Tibial artery (tissue), 4 donors: ENCODE results near the gene LRRC10B.

ENCODE experiments used
- DNase-seq, 2 donors: peaks; one replicate each; pipeline ENCODE4 v3.0.0-alpha.2; 2019
- H3K27ac ChIP-seq, 2 donors: fragments of 200-600 bp; sonication (generic) in 1 of 2; 1 replicate in 1 of 2; 2 replicates in 1 of 2; pipeline ENCODE4 v1.5.1; 2018 to 2019; ENCODE audit warnings: mild to moderate bottlenecking in 1 of 2
- H3K27me3 ChIP-seq, 2 donors: fragments of 200-600 bp; sonication (generic) in 1 of 2; one replicate each; pipeline versions ENCODE4 v1.5.1 to v1.6.0; 2016 to 2019
- H3K36me3 ChIP-seq, 3 donors: fragments of 200-600 bp; sonication (generic) in 2 of 3; one replicate each; pipeline ENCODE4 v1.5.1; 2016 to 2019; ENCODE audit warnings: mild to moderate bottlenecking in 2 of 3
- H3K4me1 ChIP-seq, 4 donors: fragments of 200-600 bp; sonication (generic) in 2 of 4; 1 replicate in 3 of 4; 2 replicates in 1 of 4; pipeline ENCODE4 v1.5.1; 2016 to 2019
- H3K4me3 ChIP-seq, 2 donors: fragments of 200-600 bp; sonication (generic) in 1 of 2; 1 replicate in 1 of 2; 2 replicates in 1 of 2; pipeline ENCODE4 v1.5.1; 2018 to 2019; ENCODE audit warnings: mild to moderate bottlenecking in 2 of 2
- H3K9me3 ChIP-seq, 3 donors: fragments of 200-600 bp; sonication (generic) in 1 of 3; one replicate each; pipeline ENCODE4 v1.5.1; 2016 to 2019
- CTCF ChIP-seq, 2 experiments: fragments of 200-600 bp in 1 of 2; fragments of 450-650 bp in 1 of 2; IDR thresholded peaks; one replicate each; pipeline ENCODE4 v1.5.1; 2017 to 2019; ENCODE audit warnings: antibody characterized with exemption in 2 of 2, mild to moderate bottlenecking in 1 of 2, moderate library complexity in 1 of 2
- intact Hi-C: fragments of 100-400 bp; cut with DNase I; formaldehyde crosslinking; loops from one replicate; pipeline ENCODE4 v1.15.0; 2023; ENCODE audit warnings: low total_unique reads

Gene LRRC10B

GRCh38 chr11:61499816-61500491 lies 8.6 kb upstream of the LRRC10B start:
- Histone ChIP-seq H3K4me3 (no peak overlapping the region), H3K9me3 (no peaks in the 10 kb centered on the region), H3K4me1 (no peaks in the 10 kb centered on the region), H3K27me3 (no peaks in the 10 kb centered on the region), H3K36me3 (no peaks in the 10 kb centered on the region), H3K27ac (no peak overlapping the region)
- intact Hi-C loops, result no loop called here
- no peak for DNase-seq
- TF ChIP-seq CTCF (IDR thresholded peaks at IDR 0.05), result no peak

GRCh38 chr11:61502522-61502921 lies 6.0 kb upstream of the LRRC10B start:
- intact Hi-C loops, result no loop called here
- H3K36me3 ChIP-seq, result no peaks in the 10 kb centered on the region
- no peak for DNase-seq
- TF ChIP-seq CTCF (IDR thresholded peaks at IDR 0.05), result no peak
- no peaks in the 10 kb centered on the region for H3K4me1 ChIP-seq
- H3K4me3 ChIP-seq, result no peak overlapping the region
- H3K9me3 ChIP-seq, result no peaks in the 10 kb centered on the region
- no peak overlapping the region for H3K27ac ChIP-seq
- H3K27me3 ChIP-seq, result peaks cover 0 to 4% of the 10 kb centered on the region in 2 donors

- Histone ChIP-seq H3K4me3 (no peak overlapping the region), H3K4me1 (peaks cover 0 to 6% (median 2%) of the 10 kb centered on the region in 4 donors), H3K27me3 (peaks cover 0 to 8% of the 10 kb centered on the region in 2 donors), H3K27ac (no peak overlapping the region), H3K36me3 (no peaks in the 10 kb centered on the region), H3K9me3 (no peaks in the 10 kb centered on the region)
- no peak for TF ChIP-seq CTCF (IDR thresholded peaks at IDR 0.05)
- intact Hi-C loops, result no loop called here
- DNase-seq, result no peak
Observed at GRCh38 chr11:61503135-61503770, 5.3 kb upstream of the LRRC10B start.

GRCh38 chr11:61505106-61505505 lies 3.4 kb upstream of the LRRC10B start:
- Histone ChIP-seq H3K9me3 (no peaks in the 10 kb centered on the region), H3K27me3 (peaks cover 0 to 12% of the 10 kb centered on the region in 2 donors), H3K27ac (no peak overlapping the region), H3K4me1 (peaks cover 0 to 22% (median 16%) of the 10 kb centered on the region in 4 donors), H3K4me3 (no peak overlapping the region), H3K36me3 (no peaks in the 10 kb centered on the region)
- no peak for TF ChIP-seq CTCF (IDR thresholded peaks at IDR 0.05)
- DNase-seq, result no peak
- intact Hi-C loops, result no loop called here

GRCh38 chr11:61505640-61506155 lies 2.9 kb upstream of the LRRC10B start:
- DNase-seq, result no peak
- no peak for TF ChIP-seq CTCF (IDR thresholded peaks at IDR 0.05)
- intact Hi-C loops, result no loop called here
- H3K4me3 ChIP-seq, result no peak overlapping the region
- no peaks in the 10 kb centered on the region for H3K36me3 ChIP-seq
- peaks cover 0 to 18% of the 10 kb centered on the region in 2 donors for H3K27me3 ChIP-seq
- peaks cover 0 to 28% (median 20%) of the 10 kb centered on the region in 4 donors for H3K4me1 ChIP-seq
- no peak overlapping the region for H3K27ac ChIP-seq
- H3K9me3 ChIP-seq, result no peaks in the 10 kb centered on the region
